ENCODE data around the gene UVRAG.

DNA sequence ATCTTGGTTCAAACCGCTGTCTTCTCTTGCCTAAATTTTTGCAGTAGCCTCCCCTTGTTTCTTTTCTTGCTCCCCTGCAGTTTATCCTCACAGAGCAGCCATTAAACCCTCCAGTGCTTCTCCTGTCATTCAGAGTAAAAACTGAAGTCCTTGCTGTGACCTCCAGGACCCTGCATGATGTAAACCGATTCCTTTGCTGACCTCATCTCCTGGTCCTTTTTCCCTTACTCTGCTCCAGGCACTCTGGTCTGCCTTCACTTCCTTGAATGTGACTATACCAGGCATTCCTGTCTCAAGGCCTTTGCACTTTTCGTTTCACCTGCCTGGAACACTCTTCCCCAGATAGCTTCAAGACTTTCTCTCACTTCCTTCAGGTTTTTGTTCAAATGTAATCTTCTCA is 239.3 kb downstream of the UVRAG start:
- TF ChIP-seq ZBTB21 (tag by site-specific recombination; IDR thresholded peaks at IDR 0.05) (no peak), ZNF133 (tag by site-specific recombination; IDR thresholded peaks at IDR 0.05) (no peak), ZNF792 (tag by site-specific recombination; IDR thresholded peaks at IDR 0.05) (no peak)
- TF ChIP-seq, protein P1, sequence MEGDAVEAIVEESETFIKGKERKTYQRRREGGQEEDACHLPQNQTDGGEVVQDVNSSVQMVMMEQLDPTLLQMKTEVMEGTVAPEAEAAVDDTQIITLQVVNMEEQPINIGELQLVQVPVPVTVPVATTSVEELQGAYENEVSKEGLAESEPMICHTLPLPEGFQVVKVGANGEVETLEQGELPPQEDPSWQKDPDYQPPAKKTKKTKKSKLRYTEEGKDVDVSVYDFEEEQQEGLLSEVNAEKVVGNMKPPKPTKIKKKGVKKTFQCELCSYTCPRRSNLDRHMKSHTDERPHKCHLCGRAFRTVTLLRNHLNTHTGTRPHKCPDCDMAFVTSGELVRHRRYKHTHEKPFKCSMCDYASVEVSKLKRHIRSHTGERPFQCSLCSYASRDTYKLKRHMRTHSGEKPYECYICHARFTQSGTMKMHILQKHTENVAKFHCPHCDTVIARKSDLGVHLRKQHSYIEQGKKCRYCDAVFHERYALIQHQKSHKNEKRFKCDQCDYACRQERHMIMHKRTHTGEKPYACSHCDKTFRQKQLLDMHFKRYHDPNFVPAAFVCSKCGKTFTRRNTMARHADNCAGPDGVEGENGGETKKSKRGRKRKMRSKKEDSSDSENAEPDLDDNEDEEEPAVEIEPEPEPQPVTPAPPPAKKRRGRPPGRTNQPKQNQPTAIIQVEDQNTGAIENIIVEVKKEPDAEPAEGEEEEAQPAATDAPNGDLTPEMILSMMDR (tag by site-specific recombination; IDR thresholded peaks at IDR 0.05) = no peak
- TF ChIP-seq, protein P2, sequence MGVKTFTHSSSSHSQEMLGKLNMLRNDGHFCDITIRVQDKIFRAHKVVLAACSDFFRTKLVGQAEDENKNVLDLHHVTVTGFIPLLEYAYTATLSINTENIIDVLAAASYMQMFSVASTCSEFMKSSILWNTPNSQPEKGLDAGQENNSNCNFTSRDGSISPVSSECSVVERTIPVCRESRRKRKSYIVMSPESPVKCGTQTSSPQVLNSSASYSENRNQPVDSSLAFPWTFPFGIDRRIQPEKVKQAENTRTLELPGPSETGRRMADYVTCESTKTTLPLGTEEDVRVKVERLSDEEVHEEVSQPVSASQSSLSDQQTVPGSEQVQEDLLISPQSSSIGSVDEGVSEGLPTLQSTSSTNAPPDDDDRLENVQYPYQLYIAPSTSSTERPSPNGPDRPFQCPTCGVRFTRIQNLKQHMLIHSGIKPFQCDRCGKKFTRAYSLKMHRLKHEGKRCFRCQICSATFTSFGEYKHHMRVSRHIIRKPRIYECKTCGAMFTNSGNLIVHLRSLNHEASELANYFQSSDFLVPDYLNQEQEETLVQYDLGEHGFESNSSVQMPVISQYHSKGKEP (tag by site-specific recombination; IDR thresholded peaks at IDR 0.05) = no peak
- TF ChIP-seq, protein P3, sequence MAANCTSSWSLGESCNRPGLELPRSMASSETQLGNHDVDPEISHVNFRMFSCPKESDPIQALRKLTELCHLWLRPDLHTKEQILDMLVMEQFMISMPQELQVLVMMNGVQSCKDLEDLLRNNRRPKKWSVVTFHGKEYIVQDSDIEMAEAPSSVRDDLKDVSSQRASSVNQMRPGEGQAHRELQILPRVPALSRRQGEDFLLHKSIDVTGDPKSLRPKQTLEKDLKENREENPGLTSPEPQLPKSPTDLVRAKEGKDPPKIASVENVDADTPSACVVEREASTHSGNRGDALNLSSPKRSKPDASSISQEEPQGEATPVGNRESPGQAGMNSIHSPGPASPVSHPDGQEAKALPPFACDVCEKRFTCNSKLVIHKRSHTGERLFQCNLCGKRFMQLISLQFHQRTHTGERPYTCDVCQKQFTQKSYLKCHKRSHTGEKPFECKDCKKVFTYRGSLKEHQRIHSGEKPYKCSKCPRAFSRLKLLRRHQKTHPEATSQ (tag by site-specific recombination; IDR thresholded peaks at IDR 0.05) = no peak
- TF ChIP-seq, protein P4, sequence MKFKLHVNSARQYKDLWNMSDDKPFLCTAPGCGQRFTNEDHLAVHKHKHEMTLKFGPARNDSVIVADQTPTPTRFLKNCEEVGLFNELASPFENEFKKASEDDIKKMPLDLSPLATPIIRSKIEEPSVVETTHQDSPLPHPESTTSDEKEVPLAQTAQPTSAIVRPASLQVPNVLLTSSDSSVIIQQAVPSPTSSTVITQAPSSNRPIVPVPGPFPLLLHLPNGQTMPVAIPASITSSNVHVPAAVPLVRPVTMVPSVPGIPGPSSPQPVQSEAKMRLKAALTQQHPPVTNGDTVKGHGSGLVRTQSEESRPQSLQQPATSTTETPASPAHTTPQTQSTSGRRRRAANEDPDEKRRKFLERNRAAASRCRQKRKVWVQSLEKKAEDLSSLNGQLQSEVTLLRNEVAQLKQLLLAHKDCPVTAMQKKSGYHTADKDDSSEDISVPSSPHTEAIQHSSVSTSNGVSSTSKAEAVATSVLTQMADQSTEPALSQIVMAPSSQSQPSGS (tag by site-specific recombination; IDR thresholded peaks at IDR 0.05; ENCODE audit: low read depth) = no peak
- TF ChIP-seq, protein P5, sequence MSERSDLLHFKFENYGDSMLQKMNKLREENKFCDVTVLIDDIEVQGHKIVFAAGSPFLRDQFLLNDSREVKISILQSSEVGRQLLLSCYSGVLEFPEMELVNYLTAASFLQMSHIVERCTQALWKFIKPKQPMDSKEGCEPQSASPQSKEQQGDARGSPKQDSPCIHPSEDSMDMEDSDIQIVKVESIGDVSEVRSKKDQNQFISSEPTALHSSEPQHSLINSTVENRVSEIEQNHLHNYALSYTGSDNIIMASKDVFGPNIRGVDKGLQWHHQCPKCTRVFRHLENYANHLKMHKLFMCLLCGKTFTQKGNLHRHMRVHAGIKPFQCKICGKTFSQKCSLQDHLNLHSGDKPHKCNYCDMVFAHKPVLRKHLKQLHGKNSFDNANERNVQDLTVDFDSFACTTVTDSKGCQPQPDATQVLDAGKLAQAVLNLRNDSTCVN (tag by site-specific recombination; optimal IDR thresholded peaks at IDR 0.05) = no peak

All from HEK293 (cell line).